HepG2 (cell line): ENCODE data around the gene EPHA4. TPM values are rescaled to one million over a fixed set of nuclear protein-coding genes. Genes with fewer than 3 reads are reported as not detected.

Experiments used
- ATAC-seq: fragments of 200-7000 bp; cut with Tn5 transposase; 3 replicates; pipeline ENCODE4 v1.9.1; 2020; ENCODE audit warnings: mild to moderate bottlenecking, moderate library complexity
- BruUV-seq: library from RNA; stranded (reverse); fragments of 400-500 nt; replicated peaks from 2 replicates; lab custom pipeline; 2021; lab: Mats Ljungman, UMichigan
- CTCF ChIA-PET: fragments of 300-600 bp; formaldehyde crosslinking; extraction: SDS; loops from one replicate; lab custom pipeline; 2021; ENCODE audit warnings: low total read pairs, inconsistent platforms, low intra/inter-chr PET ratio; lab: Yijun Ruan, JAX
- POLR2A ChIA-PET: fragments of 350-600 bp; sonication (Branson Sonifier 250); formaldehyde crosslinking; loops from one replicate; lab custom pipeline; 2020; ENCODE audit warnings: antibody characterized with exemption, inconsistent platforms; lab: Yijun Ruan, JAX
- DNase-seq: peaks from one replicate; pipeline ENCODE4 v3.0.0-alpha.2; 2015; ENCODE audit warnings: low spot score
- FAIRE-seq: peaks from 3 replicates; lab custom pipeline; 2011; peaks lifted over from hg19 to GRCh38; lab: Jason Lieb, UNC
- H2AFZ ChIP-seq: one replicate; pipeline ENCODE4 v1.6.1; 2011; ENCODE audit warnings: low read length, inconsistent platforms
- H3K27ac ChIP-seq: fragments of 300-600 bp; 3 replicates; pipeline ENCODE4 v1.8.0; 2011; ENCODE audit warnings: mixed run types, mild to moderate bottlenecking, mixed read lengths, low read length, inconsistent platforms; ENCODE audit not compliant: insufficient read depth; ENCODE audit errors: extremely low read length
- H3K27me3 ChIP-seq, 2 experiments: fragments of 200-600 bp in 1 of 2; 2 replicates in 1 of 2; 3 replicates in 1 of 2; pipeline versions ENCODE4 v1.6.0 to v1.8.0; 2011; ENCODE audit warnings: low read length in 2 of 2, mild to moderate bottlenecking in 2 of 2, moderate library complexity in 2 of 2, inconsistent platforms in 1 of 2; ENCODE audit not compliant: insufficient read depth in 2 of 2, control insufficient read depth in 1 of 2
- H3K36me3 ChIP-seq, 2 experiments: fragments of 200-600 bp in 1 of 2; replicated peaks in 1 of 2; 2 replicates in 1 of 2; 3 replicates in 1 of 2; pipeline versions ENCODE4 v1.5.1 to v1.8.0; 2011; ENCODE audit warnings: low read length in 2 of 2, inconsistent platforms in 1 of 2; ENCODE audit not compliant: insufficient read depth in 2 of 2, control insufficient read depth in 1 of 2
- H3K4me1 ChIP-seq: 2 replicates; pipeline ENCODE4 v1.5.1; 2012; ENCODE audit warnings: low read length, inconsistent platforms; ENCODE audit not compliant: insufficient read depth
- H3K4me2 ChIP-seq: 2 replicates; pipeline ENCODE4 v1.6.0; 2011; ENCODE audit warnings: low read depth, low read length, inconsistent platforms
- H3K4me3 ChIP-seq, 3 experiments: fragments of 200-600 bp in 1 of 3; sonication (generic), shearing (Covaris generic) in 1 of 3; replicated peaks in 1 of 3; 2 replicates each; pipeline ENCODE4 v1.5.1; 2011 to 2016; ENCODE audit warnings: low read length in 3 of 3, inconsistent platforms in 2 of 3, low read depth in 2 of 3, mild to moderate bottlenecking in 2 of 3, control low read depth in 1 of 3, mixed read lengths in 1 of 3; ENCODE audit not compliant: insufficient read depth in 1 of 3
- H3K79me2 ChIP-seq: one replicate; pipeline ENCODE4 v1.6.1; 2011; ENCODE audit warnings: low read length, inconsistent platforms; ENCODE audit not compliant: insufficient read depth
- H3K9ac ChIP-seq: 2 replicates; pipeline ENCODE4 v1.6.0; 2011; ENCODE audit warnings: mild to moderate bottlenecking, low read depth, low read length, inconsistent platforms; ENCODE audit not compliant: insufficient read depth
- H3K9me3 ChIP-seq: 2 replicates; pipeline ENCODE4 v1.5.1; 2012; ENCODE audit warnings: mild to moderate bottlenecking, low read length
- H4K20me1 ChIP-seq: 2 replicates; pipeline ENCODE4 v1.6.0; 2011; ENCODE audit warnings: inconsistent platforms, mild to moderate bottlenecking, low read length, moderate library complexity; ENCODE audit not compliant: insufficient read depth
- CC2D1A ChIP-seq: sonication (generic); formaldehyde crosslinking; IDR thresholded peaks from 2 replicates; pipeline ENCODE4 v1.8.1; 2023; ENCODE audit warnings: mild to moderate bottlenecking, missing genetic modification reagents
- KDM5A ChIP-seq: fragments of 200-600 bp; sonication (generic); IDR thresholded peaks from 2 replicates; pipeline ENCODE4 v1.7.0; 2018; ENCODE audit warnings: antibody characterized with exemption, mild to moderate bottlenecking, low read length, borderline replicate concordance
- NFE2 ChIP-seq: sonication (generic); formaldehyde crosslinking; IDR thresholded peaks from 2 replicates; pipeline ENCODE4 v1.4.0; 2020; ENCODE audit warnings: missing genetic modification reagents
- RAD51 ChIP-seq: fragments of 450-650 bp; IDR thresholded peaks from 2 replicates; pipeline ENCODE4 v1.6.1; 2016; ENCODE audit warnings: borderline replicate concordance
- RBM22 ChIP-seq: fragments of 200-400 bp; formaldehyde crosslinking; optimal IDR thresholded peaks from 2 replicates; pipeline ENCODE3; 2017; ENCODE audit warnings: mild to moderate bottlenecking, low read length, moderate library complexity
- RFX3 ChIP-seq: IDR thresholded peaks from 2 replicates; pipeline ENCODE4 v1.6.1; 2016; ENCODE audit warnings: missing biosample characterization, missing genetic modification reagents
- SP5 ChIP-seq: IDR thresholded peaks from 2 replicates; pipeline ENCODE4 v1.6.1; 2016; ENCODE audit warnings: low read depth, borderline replicate concordance
- ZMYM2 ChIP-seq: sonication (generic); formaldehyde crosslinking; IDR thresholded peaks from 2 replicates; pipeline ENCODE4 v1.8.0; 2022; ENCODE audit warnings: mild to moderate bottlenecking, missing genetic modification reagents
- ZNF230 ChIP-seq: sonication (generic); formaldehyde crosslinking; IDR thresholded peaks from 2 replicates; pipeline ENCODE4 v1.4.0; 2020; ENCODE audit warnings: mild to moderate bottlenecking, missing genetic modification reagents
- WGBS: methylation state at CpG from one replicate; pipeline ENCODE4 v1.1.6; 2017; ENCODE audit warnings: low lambda C conversion rate; 5-methylcytosine and 5-hydroxymethylcytosine counted together
- in situ Hi-C: cut with HindIII; loops from 2 replicates; pipeline ENCODE4 v1.10.0; 2017; ENCODE audit warnings: low pct_unique_long_range_greater_than_20kb; ENCODE audit not compliant: extremely low pct_ligation_motif_present
- intact Hi-C: fragments of 100-400 bp; cut with micrococcal nuclease; formaldehyde crosslinking; loops from one replicate; pipeline ENCODE4 v1.10.0; 2022; ENCODE audit not compliant: unreplicated experiment
- polyA plus RNA-seq, 8 experiments: library from polyadenylated mRNA; depleted of rRNA in 3 of 8; stranded (reverse) in 7 of 8; unstranded in 1 of 8; fragments of >200 nt; fragmentation: Illumina TruSeq in 4 of 8; extraction: Trizol in 4 of 8; gene quantifications; 2 replicates each; pipeline versions ENCODE4 v1.2.1 to v1.2.3, GENCODE V29; 2011 to 2016; ENCODE audit warnings: low read depth in 4 of 8, missing spikeins in 1 of 8, mixed read lengths in 1 of 8; ENCODE audit not compliant: insufficient read depth in 1 of 8
- total RNA-seq, 5 experiments: library from RNA; depleted of rRNA; stranded (reverse); fragments of >200 nt; fragmentation: Illumina TruSeq; extraction: Trizol; gene quantifications; 2 replicates each; pipeline ENCODE4 v1.2.3, GENCODE V29; 2016; ENCODE audit warnings: low read depth in 1 of 5
- TF ChIP-seq, protein P1 (sequence below): sonication (generic); formaldehyde crosslinking; IDR thresholded peaks from 2 replicates; pipeline ENCODE4 v1.4.0; 2020; ENCODE audit warnings: missing genetic modification reagents, mild to moderate bottlenecking, borderline replicate concordance
- TF ChIP-seq, protein P2 (sequence below): fragments of 450-650 bp; IDR thresholded peaks from 2 replicates; pipeline ENCODE4 v1.6.1; 2017; ENCODE audit warnings: mild to moderate bottlenecking
- TF ChIP-seq, protein P3 (sequence below): sonication (generic); formaldehyde crosslinking; IDR thresholded peaks from 2 replicates; pipeline ENCODE4 v1.5.1; 2020; ENCODE audit warnings: mild to moderate bottlenecking, moderate library complexity, missing genetic modification reagents

EPHA4 gene
- total and polyA plus RNA-seq, 2 of the 13 experiments (the other 11 are each of a cell fraction or from before 2014, with no cell fraction given) = not detected

DNA sequence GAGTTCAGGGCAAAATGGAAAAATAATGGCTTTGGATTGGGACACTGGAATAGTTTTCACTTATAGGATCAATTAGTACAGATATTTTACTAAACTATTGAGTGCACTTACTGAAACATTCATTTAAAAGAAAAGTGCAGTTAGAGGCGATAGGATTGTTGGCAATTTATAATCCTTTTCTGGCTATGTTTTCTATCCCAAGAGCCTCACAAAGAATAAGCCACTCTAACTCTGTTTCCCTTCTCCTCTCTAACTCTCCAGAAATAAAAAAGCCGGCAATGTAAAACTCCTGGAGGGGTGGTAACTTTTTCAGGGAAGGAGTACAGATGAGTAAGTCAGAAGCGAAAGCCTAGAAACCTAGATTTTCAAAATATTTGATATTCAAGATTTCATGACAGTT lies 91.3 kb downstream of the EPHA4 start (continued):
- TF ChIP-seq CC2D1A (CRISPR knock-in tag) (no peak), ZNF230 (CRISPR knock-in tag) (no peak)

DNA sequence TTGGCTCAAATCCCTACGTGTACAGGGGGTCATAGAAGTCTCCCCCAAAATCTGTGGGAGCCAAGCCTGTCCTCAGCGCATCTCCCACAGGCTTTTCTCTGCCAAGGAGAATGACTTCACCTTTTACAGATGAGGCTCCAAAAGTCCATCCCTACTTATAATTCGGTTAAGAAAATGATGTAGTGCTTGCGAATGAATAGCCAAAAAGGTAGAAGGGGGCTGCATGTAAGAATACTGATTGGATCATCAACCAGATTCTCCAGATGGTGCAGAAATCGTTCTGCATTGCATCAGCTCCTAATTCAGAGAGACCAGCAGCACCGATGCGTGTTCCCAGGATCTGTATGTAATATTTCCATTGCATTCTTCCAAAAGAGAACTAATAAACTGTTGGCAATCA lies 91.9 kb downstream of the EPHA4 start:
- no peak for FAIRE-seq
- ATAC-seq = no peak
- BruUV-seq = no TSS peak
- TF ChIP-seq RBM22 = no peak
- TF ChIP-seq, protein P1, sequence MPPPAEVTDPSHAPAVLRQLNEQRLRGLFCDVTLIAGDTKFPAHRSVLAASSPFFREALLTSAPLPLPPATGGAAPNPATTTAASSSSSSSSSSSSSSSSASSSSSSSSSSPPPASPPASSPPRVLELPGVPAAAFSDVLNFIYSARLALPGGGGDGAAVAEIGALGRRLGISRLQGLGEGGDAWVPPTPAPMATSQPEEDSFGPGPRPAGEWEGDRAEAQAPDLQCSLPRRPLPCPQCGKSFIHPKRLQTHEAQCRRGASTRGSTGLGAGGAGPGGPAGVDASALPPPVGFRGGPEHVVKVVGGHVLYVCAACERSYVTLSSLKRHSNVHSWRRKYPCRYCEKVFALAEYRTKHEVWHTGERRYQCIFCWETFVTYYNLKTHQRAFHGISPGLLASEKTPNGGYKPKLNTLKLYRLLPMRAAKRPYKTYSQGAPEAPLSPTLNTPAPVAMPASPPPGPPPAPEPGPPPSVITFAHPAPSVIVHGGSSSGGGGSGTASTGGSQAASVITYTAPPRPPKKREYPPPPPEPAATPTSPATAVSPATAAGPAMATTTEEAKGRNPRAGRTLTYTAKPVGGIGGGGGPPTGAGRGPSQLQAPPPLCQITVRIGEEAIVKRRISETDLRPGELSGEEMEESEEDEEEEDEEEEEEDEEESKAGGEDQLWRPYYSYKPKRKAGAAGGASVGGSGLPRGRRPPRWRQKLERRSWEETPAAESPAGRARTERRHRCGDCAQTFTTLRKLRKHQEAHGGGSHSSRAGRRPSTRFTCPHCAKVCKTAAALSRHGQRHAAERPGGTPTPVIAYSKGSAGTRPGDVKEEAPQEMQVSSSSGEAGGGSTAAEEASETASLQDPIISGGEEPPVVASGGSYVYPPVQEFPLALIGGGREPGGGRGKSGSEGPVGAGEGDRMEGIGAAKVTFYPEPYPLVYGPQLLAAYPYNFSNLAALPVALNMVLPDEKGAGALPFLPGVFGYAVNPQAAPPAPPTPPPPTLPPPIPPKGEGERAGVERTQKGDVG (CRISPR knock-in tag) = no peak
- TF ChIP-seq, protein P2, sequence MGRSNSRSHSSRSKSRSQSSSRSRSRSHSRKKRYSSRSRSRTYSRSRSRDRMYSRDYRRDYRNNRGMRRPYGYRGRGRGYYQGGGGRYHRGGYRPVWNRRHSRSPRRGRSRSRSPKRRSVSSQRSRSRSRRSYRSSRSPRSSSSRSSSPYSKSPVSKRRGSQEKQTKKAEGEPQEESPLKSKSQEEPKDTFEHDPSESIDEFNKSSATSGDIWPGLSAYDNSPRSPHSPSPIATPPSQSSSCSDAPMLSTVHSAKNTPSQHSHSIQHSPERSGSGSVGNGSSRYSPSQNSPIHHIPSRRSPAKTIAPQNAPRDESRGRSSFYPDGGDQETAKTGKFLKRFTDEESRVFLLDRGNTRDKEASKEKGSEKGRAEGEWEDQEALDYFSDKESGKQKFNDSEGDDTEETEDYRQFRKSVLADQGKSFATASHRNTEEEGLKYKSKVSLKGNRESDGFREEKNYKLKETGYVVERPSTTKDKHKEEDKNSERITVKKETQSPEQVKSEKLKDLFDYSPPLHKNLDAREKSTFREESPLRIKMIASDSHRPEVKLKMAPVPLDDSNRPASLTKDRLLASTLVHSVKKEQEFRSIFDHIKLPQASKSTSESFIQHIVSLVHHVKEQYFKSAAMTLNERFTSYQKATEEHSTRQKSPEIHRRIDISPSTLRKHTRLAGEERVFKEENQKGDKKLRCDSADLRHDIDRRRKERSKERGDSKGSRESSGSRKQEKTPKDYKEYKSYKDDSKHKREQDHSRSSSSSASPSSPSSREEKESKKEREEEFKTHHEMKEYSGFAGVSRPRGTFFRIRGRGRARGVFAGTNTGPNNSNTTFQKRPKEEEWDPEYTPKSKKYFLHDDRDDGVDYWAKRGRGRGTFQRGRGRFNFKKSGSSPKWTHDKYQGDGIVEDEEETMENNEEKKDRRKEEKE = no peak
- TF ChIP-seq SP5 (CRISPR knock-in tag) = no peak
- no peak for TF ChIP-seq RFX3
- TF ChIP-seq RAD51 = no peak
- no peak for TF ChIP-seq KDM5A
- no peak for TF ChIP-seq ZMYM2 (CRISPR knock-in tag)
- TF ChIP-seq, protein P3, sequence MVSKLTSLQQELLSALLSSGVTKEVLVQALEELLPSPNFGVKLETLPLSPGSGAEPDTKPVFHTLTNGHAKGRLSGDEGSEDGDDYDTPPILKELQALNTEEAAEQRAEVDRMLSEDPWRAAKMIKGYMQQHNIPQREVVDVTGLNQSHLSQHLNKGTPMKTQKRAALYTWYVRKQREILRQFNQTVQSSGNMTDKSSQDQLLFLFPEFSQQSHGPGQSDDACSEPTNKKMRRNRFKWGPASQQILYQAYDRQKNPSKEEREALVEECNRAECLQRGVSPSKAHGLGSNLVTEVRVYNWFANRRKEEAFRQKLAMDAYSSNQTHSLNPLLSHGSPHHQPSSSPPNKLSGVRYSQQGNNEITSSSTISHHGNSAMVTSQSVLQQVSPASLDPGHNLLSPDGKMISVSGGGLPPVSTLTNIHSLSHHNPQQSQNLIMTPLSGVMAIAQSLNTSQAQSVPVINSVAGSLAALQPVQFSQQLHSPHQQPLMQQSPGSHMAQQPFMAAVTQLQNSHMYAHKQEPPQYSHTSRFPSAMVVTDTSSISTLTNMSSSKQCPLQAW (CRISPR knock-in tag) = no peak
- TF ChIP-seq NFE2 (CRISPR knock-in tag) = no peak

More for the DNA sequence above, 91.9 kb downstream of the EPHA4 start:
- Histone ChIP-seq H3K9me3 (no peaks in the 10 kb centered on the region), H3K4me2 (no peak overlapping the region), H2AFZ (no peak overlapping the region), H3K4me1 (no peaks in the 10 kb centered on the region), H3K79me2 (no peaks in the 10 kb centered on the region), H3K9ac (no peak overlapping the region), H3K4me3 (no peak overlapping the region), H3K27ac (no peak overlapping the region), H4K20me1 (no peaks in the 10 kb centered on the region), H3K36me3 (no peaks in the 10 kb centered on the region), H3K27me3 (no peaks in the 10 kb centered on the region)
- in situ Hi-C loops = no loop called here
- ChIA-PET POLR2A (no interaction called here), CTCF (no interaction called here)
- no peak for DNase-seq
- WGBS = 13% methylated on average over 7 of the region's 7 CpGs
- intact Hi-C loops = no loop called here
